Smooth muscle cell of the brain vasculature (primary cell): ENCODE measurements around the gene UGT1A4.
"Not testable (repeated sequence)": the region's sequence is repeated elsewhere in the genome, so short reads cannot be mapped to it uniquely, and the experiment has no call there.

Source experiments
- DNase-seq: peaks from one replicate; pipeline ENCODE4 v3.0.0-alpha.2; 2012; ENCODE audit warnings: low read depth, low spot score

Gene UGT1A4

DNA sequence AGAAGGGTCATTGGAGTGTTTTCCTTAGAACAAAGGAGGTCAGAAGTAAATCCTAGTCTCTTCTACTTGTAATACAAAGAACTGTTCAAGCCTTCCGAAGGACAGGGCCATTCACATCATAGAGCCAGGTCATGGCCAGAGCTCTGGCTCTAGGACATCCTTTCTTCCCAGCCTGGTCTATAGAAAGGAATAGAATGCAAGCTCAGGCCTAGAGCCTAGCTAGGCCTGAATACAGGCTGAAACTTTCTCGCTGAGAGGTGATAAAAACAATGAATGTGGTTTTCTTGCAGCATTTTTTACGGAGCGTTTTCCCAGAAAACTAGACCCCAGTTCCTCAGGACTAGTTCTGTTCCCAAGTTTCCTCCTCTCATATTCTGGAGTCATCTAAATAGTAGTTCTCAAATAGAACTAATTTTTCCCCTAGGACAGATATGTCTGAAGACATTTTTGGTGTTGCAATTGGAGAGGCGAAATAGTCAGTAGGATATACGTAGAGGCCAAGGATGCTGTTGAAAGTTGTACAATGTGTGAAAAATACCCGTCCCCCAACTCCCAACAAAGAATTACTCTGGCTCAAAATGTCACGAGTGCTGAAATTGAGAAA, 19.0 kb upstream of the UGT1A4 start:
- no peak for DNase-seq

DNA sequence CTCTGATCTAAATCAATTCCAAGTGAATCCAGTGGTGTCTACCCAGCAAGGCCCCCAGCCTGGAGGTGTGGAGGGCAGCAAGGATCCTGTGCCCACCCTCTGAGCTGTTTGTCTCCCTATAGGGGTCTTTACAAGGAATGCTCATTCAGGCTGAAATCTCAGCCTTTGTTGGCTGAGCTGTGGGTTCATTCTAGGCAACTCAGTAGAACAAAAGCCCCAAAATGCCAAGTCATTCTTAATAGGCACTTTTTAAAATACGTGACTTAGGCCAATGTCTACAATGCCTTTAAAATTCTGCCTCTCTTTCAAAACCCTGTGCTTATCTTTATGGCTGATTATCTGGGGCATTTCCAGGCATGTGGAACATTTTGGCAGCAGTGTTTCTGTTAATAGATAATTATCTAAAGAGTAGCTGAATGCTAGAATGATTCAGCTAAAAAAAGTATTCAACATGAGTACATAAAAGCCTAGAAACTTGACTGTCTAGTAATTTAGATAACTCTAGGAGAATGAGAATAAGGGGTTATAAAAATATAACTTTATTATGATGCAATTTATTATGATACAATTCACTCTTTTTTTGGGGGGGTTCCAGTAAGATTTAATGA, 18.4 kb upstream of the UGT1A4 start:
- DNase-seq, result no peak

DNA sequence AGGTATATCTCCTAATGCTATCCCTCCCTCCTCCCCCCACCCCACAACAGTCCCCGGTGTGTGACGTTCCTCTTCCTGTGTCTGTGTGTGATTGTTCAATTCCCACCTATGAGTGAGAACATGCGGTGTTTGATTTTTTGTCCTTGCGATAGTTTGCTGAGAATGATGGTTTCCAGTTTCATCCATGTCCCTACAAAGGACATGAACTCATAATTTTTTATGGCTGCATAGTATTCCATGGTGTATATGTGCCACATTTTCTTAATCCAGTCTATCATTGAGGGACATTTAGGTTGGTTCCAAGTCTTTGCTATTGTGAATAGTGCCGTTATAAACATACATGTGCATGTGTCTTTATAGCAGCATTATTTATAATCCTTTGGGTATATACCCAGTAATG, 17.7 kb upstream of the UGT1A4 start:
- not testable (repeated sequence) for DNase-seq

DNA sequence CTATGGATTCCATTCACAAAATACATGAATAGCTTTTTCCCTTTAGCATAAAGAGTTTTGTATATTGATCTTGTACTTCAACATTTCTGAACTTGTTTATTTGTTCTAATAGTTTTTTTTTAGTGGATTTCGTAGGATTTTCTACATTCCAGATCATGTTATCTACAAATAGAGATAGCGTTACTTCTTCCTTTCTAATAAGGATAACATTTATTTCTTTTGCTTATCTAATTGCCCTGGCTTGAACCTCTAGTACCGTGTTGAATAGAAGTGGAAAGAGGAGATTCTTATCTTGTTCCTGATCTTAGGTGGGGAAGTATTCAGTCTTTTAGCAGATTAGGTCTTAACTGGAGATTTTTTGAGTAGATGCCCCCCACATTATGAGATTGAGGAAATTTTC, 16.3 kb upstream of the UGT1A4 start:
- DNase-seq, result no peak

DNA sequence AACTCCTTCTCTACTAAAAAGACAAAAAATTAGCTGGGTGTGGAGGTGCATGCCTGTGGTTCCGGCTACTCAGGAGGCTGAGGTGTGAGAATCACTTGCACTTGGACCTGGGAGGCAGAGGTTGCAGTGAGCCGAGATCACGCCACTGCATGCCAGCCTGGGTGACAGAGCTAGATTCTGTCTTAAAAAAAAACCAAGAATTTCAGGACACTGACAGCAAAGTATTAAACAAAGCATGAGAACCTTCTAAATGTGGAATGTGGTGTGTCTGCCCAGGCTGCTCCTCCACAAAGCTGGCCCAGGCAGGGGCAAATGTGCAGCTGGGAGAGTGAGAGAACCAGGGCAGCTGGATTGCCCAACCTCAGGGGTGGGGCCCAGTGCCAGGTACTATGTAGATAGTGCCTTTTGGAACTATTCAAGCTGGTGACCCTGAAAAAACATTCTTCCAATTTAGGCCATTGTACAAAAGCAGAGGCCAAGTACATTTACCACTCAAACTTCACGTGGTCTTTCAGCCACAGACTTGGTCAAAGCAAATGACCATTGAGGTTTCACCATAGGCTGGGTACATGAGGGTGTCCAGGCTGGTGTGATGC, 12.5 kb upstream of the UGT1A4 start:
- DNase-seq, result no peak

DNA sequence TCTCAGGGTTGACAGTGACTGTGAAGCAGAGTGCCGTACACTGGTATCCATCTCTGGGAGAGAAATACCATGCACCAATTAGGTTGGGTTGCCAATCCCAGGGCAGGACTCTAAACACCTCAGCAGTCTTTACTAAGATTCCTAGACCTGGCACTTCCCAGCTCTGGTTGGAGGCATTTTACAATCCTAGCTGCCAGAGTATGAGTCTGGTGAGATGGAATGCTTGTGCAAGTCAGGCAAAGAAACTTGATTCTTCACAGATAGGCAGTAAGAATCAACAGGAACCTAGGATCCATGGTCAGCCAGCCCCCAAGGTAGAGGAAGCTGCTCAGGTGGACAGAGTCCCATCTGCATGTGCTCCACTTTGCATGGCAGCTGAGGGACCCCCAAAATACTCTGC, 11.8 kb upstream of the UGT1A4 start:
- no peak for DNase-seq

DNA sequence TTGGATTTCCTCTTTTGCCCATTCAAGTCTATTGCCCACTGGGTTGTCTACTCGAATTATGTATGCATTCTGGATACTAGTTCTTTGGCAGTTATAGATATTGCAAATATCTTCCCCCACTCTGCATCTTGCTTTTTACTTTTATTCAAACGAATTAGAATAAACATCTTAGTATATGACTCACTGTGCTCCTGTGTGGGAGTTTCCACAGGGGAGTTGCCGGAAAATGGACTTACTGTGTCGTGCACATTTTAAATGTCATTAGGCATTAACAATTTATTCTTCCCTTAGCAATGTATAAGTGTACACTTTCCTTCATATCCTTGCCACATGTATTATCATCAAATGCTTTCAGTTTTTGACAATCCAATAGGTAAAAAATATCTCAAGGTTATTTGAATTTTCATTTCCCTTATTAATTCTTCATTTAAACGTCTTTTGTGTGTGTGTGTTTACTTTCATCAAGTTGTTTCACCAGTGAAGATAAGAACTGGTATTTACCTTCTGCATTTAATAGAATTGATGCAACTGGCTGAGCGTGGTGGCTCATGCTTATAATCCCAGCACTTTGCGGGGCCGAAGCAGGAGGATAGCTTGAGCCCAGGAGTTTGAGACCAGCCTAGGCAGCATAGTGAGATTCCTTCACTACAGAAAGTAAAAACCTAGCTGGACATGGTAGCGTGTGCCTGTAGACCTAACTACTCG, 10.4 kb upstream of the UGT1A4 start:
- no peak for DNase-seq

DNA sequence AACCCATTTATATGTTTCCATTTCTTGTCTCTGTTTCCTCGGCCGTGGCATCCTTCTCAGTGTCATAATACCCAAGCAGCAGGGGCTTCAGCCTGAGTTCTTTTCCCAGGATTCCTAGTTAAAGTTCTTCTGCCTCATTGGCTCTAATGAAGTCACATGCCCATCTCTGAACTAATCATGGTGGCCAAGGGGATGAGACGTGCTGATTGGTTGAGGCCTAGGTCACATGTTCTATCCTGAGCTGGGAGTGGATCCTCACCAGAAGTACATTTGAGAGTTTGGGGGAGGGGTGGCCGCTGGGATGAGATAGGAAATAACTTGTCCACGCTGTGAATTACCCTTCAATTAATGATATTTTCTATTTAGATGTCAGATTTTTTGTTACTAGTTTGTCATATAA, 9.6 kb upstream of the UGT1A4 start:
- DNase-seq, result no peak

DNA sequence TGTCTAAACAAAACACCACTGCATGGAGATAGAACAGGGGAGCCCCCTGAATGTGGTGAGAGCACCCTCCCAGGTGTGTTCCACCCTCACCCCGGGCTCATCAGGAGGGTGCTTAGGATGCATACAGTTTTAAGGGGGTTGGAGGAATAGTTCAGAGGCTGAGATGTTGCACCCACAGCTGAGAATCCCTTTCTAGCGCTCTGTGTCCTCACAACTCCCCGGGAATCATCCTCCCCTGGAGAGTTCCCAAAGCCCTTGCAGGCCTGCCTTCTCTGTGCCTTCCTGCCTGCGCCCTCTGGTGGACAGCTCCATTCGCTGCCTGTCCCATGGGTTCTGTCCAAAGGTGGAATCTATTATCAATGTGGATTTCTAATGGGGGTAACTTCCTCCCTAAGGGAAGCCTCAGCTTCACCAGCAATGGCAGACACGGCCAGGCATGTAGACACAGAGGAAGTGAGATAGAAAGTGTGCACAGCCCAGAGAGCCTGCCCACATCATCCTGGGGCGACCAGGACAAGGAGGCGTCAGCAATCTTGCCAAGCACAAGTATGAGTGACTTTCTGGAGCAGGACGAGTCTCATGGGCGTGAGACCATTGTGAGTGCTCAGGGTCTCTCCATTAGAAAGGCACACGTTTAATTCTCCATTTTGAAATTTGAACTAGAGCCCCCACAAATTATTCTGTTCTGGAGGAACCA, 7.1 kb upstream of the UGT1A4 start:
- DNase-seq, result peak; percentile 20

DNA sequence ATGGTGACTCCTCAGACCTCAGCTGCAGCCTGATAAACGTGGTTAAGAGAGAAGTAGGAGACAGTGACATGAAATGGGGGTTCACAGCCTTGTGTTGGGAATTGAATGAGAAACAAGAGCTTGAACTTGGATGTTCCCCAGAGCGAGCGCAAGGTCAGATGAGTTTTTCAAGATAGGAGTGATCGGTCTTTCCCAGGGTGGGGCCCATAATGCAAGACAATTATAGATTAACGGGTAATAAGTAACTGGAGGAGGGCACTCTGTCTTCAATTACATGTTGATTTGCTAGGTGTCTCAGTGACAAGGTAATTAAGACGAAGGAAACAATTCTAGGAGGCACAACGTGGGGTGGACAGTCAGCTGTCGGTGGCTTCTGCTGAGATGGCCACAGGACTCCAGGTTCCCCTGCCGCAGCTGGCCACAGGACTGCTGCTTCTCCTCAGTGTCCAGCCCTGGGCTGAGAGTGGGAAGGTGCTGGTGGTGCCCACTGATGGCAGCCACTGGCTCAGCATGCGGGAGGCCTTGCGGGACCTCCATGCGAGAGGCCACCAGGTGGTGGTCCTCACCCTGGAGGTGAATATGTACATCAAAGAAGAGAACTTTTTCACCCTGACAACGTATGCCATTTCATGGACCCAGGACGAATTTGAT, 5.8 kb upstream of the UGT1A4 start, which contains the start of gene UGT1A5:
Gene UGT1A5 (plus strand): TSS at position 297 of the 651 bp plus-strand sequence. CDS start 85 bp downstream, at position 382.
- DNase-seq, result no peak

DNA sequence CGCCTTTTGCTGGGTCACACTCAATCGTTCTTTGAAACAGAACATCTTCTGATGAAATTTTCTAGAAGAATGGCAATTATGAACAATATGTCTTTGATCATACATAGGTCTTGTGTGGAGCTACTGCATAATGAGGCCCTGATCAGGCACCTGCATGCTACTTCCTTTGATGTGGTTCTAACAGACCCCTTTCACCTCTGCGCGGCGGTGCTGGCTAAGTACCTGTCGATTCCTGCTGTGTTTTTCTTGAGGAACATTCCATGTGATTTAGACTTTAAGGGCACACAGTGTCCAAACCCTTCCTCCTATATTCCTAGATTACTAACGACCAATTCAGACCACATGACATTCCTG, 5.3 kb upstream of the UGT1A4 start:
- DNase-seq, result no peak

DNA sequence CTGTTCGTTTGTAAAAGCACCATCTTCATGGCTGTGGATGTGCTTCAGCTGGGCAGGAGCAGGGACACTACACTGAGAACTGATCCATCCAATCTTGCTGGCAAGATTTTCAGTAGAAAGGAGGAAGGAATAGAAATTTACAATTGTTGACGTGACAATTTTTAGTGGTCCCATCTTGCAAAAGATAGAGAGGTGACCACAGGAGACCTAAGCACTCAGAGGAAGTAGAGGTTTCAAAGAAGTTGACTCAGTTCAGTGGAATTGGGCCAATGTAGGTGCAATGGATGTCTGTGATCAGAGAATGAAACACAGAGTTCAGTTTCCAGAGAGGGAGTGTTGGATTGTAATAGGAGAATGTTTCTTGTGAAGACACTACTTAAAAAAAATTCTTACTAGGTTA, 4.4 kb upstream of the UGT1A4 start:
- no peak for DNase-seq

DNA sequence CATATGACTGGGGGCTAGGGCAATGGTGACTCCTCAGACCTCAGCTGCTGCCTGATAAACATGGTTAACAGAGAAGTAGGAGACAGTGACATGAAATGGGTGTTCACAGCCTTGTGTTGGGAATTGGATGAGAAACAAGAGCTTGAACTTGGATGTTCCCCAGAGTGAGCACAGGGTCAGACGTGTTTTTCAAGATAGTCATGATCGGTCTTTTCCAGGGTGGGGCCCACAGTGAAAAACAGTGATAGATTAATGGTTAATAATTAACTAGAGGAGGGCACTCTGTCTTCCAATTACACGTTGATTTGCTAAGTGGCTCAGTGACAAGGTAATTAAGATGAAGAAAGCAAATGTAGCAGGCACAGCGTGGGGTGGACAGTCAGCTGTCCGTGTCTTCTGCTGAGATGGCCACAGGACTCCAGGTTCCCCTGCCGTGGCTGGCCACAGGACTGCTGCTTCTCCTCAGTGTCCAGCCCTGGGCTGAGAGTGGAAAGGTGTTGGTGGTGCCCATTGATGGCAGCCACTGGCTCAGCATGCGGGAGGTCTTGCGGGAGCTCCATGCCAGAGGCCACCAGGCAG, 10.3 kb downstream of the UGT1A4 start, which contains the start of gene UGT1A3:
Gene UGT1A3 (plus strand): TSS at position 320 of the 579 bp plus-strand sequence. CDS start 85 bp downstream, at position 405.
- DNase-seq, result no peak

DNA sequence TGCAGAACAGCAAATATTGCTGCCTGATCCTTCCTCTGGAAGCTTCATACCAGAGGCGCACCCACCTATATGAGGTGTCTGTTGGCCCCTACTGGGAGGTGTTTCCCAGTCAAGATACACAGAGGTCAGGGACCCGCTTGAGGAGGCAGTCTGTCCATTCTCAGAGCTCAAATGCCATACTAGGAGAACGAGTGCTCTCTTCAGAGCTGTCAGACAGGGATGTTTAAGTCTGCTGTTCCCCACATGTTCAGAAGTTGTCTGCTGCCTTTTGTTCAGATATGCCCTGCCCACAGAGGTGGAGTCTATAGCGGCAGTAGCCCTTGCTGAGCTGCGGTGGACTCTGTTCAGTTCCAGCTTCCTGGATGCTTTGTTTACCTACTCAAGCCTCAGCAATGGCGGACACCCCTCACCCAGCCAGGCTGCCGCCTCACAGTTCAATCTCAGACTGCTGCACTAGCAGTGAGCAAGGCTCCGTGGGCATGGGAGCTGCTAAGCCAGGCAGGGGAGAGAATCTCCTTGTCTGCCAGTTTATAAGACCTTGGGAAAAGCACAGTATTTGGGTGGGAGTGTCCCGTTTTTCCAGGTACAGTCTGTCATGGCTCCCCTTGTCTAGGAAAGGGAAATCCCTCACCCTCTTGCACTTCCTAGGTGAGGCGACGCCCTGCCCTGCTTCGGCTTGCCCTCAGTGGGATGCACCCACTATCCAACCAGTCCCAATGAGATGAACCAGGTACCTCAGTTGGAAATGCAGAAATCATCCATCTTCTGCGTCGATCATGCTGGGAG, 18.5 kb downstream of the UGT1A4 start:
- not testable (repeated sequence) for DNase-seq

DNA sequence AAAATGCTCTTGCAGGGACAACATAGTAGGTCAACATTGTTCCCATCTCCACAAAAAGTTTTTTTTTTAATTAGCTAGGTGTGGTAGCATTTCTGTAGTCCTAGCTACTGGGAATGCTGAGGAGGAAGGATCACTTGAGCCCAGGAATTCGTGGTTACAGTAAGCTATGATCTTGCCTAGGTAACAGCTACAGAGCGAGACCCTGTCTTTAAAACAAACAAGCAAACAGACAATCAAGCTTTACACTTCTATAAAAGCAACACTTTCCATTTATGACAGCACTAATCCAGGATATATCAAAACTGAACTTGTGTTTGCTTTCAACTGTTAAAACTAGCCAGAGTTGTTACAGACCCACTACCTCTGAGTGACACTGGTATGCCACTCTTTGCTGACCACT, 22.3 kb downstream of the UGT1A4 start:
- DNase-seq, result no peak

DNA sequence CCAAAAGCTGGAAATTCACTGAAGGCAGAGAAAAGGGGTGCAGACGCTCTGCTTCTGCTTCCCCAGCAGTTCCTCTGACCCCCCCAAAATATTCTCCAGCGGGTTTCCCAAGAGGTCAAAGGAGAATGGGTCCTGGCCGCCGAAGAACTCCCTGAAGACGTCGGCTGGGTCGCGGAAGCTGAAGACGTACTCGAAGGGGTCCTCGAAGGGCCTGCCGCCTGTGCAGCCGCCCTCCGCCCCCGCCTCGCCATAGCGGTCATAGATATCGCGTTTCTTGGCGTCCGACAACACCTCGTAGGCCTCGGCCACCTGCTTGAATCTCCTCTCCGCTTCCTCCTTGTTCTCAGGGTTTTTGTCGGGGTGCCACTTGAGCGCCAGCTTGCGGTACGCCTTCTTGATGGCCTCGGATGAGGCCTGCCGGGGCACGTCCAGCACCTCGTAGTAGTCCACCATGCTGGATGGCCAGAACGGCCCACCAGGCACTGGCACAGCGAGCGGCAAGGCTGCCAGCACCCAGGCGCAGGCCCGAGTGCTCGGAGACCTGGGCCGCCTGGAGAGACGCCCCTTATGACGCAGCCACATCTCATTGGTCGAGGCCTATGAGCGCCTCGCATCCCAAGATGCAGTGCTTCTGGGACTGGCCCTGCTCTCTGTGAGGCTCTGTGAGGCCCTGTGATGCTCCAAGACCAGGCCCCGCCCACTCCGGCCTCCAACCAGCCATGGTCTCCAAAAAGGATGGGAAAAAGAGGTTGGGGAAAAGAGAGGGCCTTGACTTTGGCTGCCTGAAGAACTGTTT, 25.1 kb downstream of the UGT1A4 start:
- no peak for DNase-seq

DNA sequence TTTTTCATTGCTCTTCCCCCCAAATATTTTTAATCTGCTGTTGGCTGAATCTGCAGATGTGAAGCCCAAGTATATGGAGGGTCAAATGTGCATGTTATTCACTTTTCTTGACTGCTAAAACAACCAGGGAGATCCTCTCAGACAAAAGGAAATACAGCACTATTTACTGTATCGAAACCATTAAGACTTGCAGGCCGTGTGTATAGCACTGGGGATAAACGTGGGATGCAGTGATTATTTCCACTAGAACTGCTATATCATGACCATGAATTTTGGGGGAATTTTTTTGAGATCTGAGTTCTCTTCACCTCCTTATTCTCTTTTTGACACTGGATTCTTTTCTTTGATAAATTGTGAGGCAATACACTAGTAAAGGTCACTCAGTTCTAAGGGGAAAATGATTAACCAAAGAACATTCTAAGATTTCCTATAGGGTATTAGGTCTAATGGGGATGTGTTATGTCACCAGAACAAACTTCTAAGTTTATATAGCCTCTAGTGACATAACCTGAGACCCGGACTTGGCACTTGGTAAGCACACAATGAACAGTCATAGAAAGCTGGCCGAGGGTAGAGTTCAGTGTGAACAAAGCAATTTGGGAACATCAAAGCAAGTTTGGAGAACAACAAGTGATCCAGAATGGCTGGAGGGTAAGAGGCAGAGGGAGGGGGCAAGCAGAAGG, 26.7 kb downstream of the UGT1A4 start:
- DNase-seq, result no peak

DNA sequence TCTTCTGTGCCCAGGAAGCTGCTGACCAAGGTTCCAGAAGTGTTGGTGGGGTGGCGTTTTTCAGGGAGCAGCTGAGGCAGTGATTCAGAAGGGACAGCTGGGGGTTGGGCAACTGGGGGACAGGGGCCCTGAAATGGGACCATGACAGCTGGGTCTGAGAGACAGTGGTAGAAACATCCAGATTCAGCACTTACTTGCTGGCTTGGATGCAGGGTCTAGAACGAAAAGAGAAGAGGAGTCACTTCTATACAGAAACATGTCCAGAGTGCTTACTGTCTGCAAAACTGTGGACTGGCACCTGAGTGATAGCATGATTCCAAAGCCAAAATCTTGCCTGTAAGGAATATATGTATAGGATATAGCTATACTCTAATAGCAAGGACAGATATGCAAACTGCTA, 27.3 kb downstream of the UGT1A4 start:
- not testable (repeated sequence) for DNase-seq
